HepG2 (cell line): ENCODE measurements around the gene PPIG. TPM values are rescaled to one million over a fixed set of nuclear protein-coding genes. Genes with fewer than 3 reads are reported as not detected.

ENCODE experiments used
- ATF3 ChIP-seq: sonication (generic); formaldehyde crosslinking; IDR thresholded peaks from 2 replicates; pipeline ENCODE4 v1.4.0; 2020; ENCODE audit warnings: missing genetic modification reagents
- EEA1 ChIP-seq: sonication (generic); formaldehyde crosslinking; IDR thresholded peaks from 2 replicates; pipeline ENCODE4 v1.5.1; 2020; ENCODE audit warnings: mild to moderate bottlenecking, missing genetic modification reagents, borderline replicate concordance
- FOXA3 ChIP-seq: IDR thresholded peaks from 2 replicates; pipeline ENCODE4 v1.6.1; 2016; ENCODE audit warnings: missing genetic modification reagents, missing compliant biosample characterization
- FOXK2 ChIP-seq: fragments of 450-650 bp; IDR thresholded peaks from 2 replicates; pipeline ENCODE4 v1.6.1; 2016
- HMG20A ChIP-seq: IDR thresholded peaks from 2 replicates; pipeline ENCODE4 v1.6.1; 2016; ENCODE audit warnings: borderline replicate concordance
- KAT2B ChIP-seq: fragments of 150-350 bp; IDR thresholded peaks from 2 replicates; pipeline ENCODE4 v1.6.1; 2014; ENCODE audit warnings: low read depth, low read length, borderline replicate concordance
- KDM2A ChIP-seq: sonication (generic); formaldehyde crosslinking; IDR thresholded peaks from 2 replicates; pipeline ENCODE4 v1.4.0; 2020; ENCODE audit warnings: low read depth, missing genetic modification reagents, borderline replicate concordance
- POGZ ChIP-seq: sonication (generic); formaldehyde crosslinking; IDR thresholded peaks from 2 replicates; pipeline ENCODE4 v1.4.0; 2020; ENCODE audit warnings: mild to moderate bottlenecking, missing genetic modification reagents
- SRSF1 ChIP-seq: fragments of 200-400 bp; formaldehyde crosslinking; optimal IDR thresholded peaks from 2 replicates; pipeline ENCODE3; 2017; ENCODE audit warnings: mild to moderate bottlenecking, low read depth, low read length, moderate library complexity
- TCF12 ChIP-seq, 2 experiments: fragments of 450-650 bp in 1 of 2; sonication (generic) in 1 of 2; formaldehyde crosslinking in 1 of 2; IDR thresholded peaks; 2 replicates each; pipeline versions ENCODE4 v1.6.1 to v1.8.0; 2017 to 2022; ENCODE audit warnings: antibody characterized with exemption in 1 of 2, mild to moderate bottlenecking in 1 of 2, missing genetic modification reagents in 1 of 2, moderate library complexity in 1 of 2
- TGIF2 ChIP-seq: IDR thresholded peaks from 2 replicates; pipeline ENCODE4 v1.6.1; 2016; ENCODE audit warnings: control low read depth, missing compliant biosample characterization
- ZGPAT ChIP-seq: IDR thresholded peaks from 2 replicates; pipeline ENCODE4 v1.6.1; 2016; ENCODE audit warnings: mild to moderate bottlenecking
- ZNF263 ChIP-seq: sonication (generic); formaldehyde crosslinking; IDR thresholded peaks from 2 replicates; pipeline ENCODE4 v1.4.0; 2020; ENCODE audit warnings: missing genetic modification reagents
- ZNF282 ChIP-seq: fragments of 450-650 bp; IDR thresholded peaks from 2 replicates; pipeline ENCODE4 v1.6.1; 2018; ENCODE audit not compliant: partially characterized antibody
- ZNF644 ChIP-seq: IDR thresholded peaks from 2 replicates; pipeline ENCODE4 v1.6.1; 2016; ENCODE audit warnings: low read depth
- ZNF772 ChIP-seq: sonication (generic); formaldehyde crosslinking; IDR thresholded peaks from 2 replicates; pipeline ENCODE4 v1.5.0; 2020; ENCODE audit warnings: mild to moderate bottlenecking, missing genetic modification reagents
- ZNF775 ChIP-seq: sonication (generic); formaldehyde crosslinking; IDR thresholded peaks from 2 replicates; pipeline ENCODE4 v1.4.0; 2020; ENCODE audit warnings: missing genetic modification reagents, mild to moderate bottlenecking, moderate library complexity, borderline replicate concordance
- ZNF883 ChIP-seq: sonication (generic); formaldehyde crosslinking; IDR thresholded peaks from 2 replicates; pipeline ENCODE4 v1.5.1; 2020; ENCODE audit warnings: mild to moderate bottlenecking, missing genetic modification reagents; ENCODE audit errors: not compliant biosample characterization
- polyA plus RNA-seq, 8 experiments: library from polyadenylated mRNA; depleted of rRNA in 3 of 8; stranded (reverse) in 7 of 8; unstranded in 1 of 8; fragments of >200 nt; fragmentation: Illumina TruSeq in 4 of 8; extraction: Trizol in 4 of 8; gene quantifications; 2 replicates each; pipeline versions ENCODE4 v1.2.1 to v1.2.3, GENCODE V29; 2011 to 2016; ENCODE audit warnings: low read depth in 4 of 8, missing spikeins in 1 of 8, mixed read lengths in 1 of 8; ENCODE audit not compliant: insufficient read depth in 1 of 8
- total RNA-seq, 5 experiments: library from RNA; depleted of rRNA; stranded (reverse); fragments of >200 nt; fragmentation: Illumina TruSeq; extraction: Trizol; gene quantifications; 2 replicates each; pipeline ENCODE4 v1.2.3, GENCODE V29; 2016; ENCODE audit warnings: low read depth in 1 of 5
- TF ChIP-seq, protein P1 (sequence below), 2 experiments: IDR thresholded peaks; 2 replicates each; pipeline ENCODE4 v1.6.1; 2011 to 2012; ENCODE audit warnings: low read length in 2 of 2, borderline replicate concordance in 1 of 2, low read depth in 1 of 2, mild to moderate bottlenecking in 1 of 2, moderate library complexity in 1 of 2
- TF ChIP-seq, protein P2 (sequence below): sonication (generic); formaldehyde crosslinking; IDR thresholded peaks from 2 replicates; pipeline ENCODE4 v1.5.1; 2020; ENCODE audit warnings: mild to moderate bottlenecking, missing genetic modification reagents, borderline replicate concordance
- TF ChIP-seq, protein P3 (sequence below): sonication (generic); formaldehyde crosslinking; conservative IDR thresholded peaks from 2 replicates; pipeline ENCODE4 v1.4.0; 2020; ENCODE audit warnings: missing genetic modification reagents

The PPIG gene
- total and polyA plus RNA-seq, 2 of the 13 experiments (the other 11 are each of a cell fraction or from before 2014, with no cell fraction given) = 31.3 to 81.0 TPM

- TF ChIP-seq, protein P1, sequence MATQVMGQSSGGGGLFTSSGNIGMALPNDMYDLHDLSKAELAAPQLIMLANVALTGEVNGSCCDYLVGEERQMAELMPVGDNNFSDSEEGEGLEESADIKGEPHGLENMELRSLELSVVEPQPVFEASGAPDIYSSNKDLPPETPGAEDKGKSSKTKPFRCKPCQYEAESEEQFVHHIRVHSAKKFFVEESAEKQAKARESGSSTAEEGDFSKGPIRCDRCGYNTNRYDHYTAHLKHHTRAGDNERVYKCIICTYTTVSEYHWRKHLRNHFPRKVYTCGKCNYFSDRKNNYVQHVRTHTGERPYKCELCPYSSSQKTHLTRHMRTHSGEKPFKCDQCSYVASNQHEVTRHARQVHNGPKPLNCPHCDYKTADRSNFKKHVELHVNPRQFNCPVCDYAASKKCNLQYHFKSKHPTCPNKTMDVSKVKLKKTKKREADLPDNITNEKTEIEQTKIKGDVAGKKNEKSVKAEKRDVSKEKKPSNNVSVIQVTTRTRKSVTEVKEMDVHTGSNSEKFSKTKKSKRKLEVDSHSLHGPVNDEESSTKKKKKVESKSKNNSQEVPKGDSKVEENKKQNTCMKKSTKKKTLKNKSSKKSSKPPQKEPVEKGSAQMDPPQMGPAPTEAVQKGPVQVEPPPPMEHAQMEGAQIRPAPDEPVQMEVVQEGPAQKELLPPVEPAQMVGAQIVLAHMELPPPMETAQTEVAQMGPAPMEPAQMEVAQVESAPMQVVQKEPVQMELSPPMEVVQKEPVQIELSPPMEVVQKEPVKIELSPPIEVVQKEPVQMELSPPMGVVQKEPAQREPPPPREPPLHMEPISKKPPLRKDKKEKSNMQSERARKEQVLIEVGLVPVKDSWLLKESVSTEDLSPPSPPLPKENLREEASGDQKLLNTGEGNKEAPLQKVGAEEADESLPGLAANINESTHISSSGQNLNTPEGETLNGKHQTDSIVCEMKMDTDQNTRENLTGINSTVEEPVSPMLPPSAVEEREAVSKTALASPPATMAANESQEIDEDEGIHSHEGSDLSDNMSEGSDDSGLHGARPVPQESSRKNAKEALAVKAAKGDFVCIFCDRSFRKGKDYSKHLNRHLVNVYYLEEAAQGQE (IDR thresholded peaks at IDR 0.05; ENCODE audit: borderline replicate concordance in 1 of 2, low read depth in 1 of 2, low read length in 2 of 2) = peak in 1 of 2 experiments; percentile 13; a peak in 1 of 4 replicates
- TF ChIP-seq ZNF775 = peak; percentile 85; the same call in 1 of the 2 replicates
- peak; percentile 55; the same call in 1 of the 2 replicates for TF ChIP-seq ZNF644 (CRISPR knock-in tag)
- peak; percentile 97 for TF ChIP-seq ZGPAT (CRISPR knock-in tag)
- peak; percentile 88 for TF ChIP-seq ATF3 (CRISPR knock-in tag)
- TF ChIP-seq KDM2A (CRISPR knock-in tag) = peak; percentile 92
- TF ChIP-seq ZNF772 = peak; percentile 87; the same call in 1 of the 2 replicates
- TF ChIP-seq, protein P2, sequence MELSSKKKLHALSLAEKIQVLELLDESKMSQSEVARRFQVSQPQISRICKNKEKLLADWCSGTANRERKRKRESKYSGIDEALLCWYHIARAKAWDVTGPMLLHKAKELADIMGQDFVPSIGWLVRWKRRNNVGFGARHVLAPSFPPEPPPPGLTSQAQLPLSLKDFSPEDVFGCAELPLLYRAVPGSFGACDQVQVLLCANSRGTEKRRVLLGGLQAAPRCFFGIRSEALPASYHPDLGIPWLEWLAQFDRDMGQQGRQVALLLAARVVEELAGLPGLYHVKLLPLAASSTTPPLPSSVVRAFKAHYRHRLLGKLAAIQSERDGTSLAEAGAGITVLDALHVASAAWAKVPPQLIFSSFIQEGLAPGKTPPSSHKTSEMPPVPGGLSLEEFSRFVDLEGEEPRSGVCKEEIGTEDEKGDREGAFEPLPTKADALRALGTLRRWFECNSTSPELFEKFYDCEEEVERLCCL = peak; percentile 85
- TF ChIP-seq ZNF282 = no peak
- TF ChIP-seq FOXA3 (CRISPR knock-in tag) = peak; percentile 61
- TF ChIP-seq TGIF2 (CRISPR knock-in tag) = peak; percentile 92
- peak; percentile 91 for TF ChIP-seq ZNF883 (CRISPR knock-in tag)
- peak; percentile 14; the same call in 1 of the 2 replicates for TF ChIP-seq ZNF263
- TF ChIP-seq, protein P3, sequence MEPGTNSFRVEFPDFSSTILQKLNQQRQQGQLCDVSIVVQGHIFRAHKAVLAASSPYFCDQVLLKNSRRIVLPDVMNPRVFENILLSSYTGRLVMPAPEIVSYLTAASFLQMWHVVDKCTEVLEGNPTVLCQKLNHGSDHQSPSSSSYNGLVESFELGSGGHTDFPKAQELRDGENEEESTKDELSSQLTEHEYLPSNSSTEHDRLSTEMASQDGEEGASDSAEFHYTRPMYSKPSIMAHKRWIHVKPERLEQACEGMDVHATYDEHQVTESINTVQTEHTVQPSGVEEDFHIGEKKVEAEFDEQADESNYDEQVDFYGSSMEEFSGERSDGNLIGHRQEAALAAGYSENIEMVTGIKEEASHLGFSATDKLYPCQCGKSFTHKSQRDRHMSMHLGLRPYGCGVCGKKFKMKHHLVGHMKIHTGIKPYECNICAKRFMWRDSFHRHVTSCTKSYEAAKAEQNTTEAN (CRISPR knock-in tag) = peak; percentile 12; the same call in 1 of the 2 replicates
- no peak for TF ChIP-seq HMG20A (CRISPR knock-in tag)
- TF ChIP-seq POGZ (CRISPR knock-in tag) = peak; percentile 100
- TF ChIP-seq TCF12 (IDR thresholded peaks at IDR 0.05) = no peak
- TF ChIP-seq TCF12 (CRISPR knock-in tag; IDR thresholded peaks at IDR 0.05) = peak; percentile 95; the same call in 1 of the 2 replicates
- no peak for TF ChIP-seq FOXK2
- no peak for TF ChIP-seq EEA1
- TF ChIP-seq SRSF1 = peak; percentile 99
- TF ChIP-seq KAT2B = no peak
These were observed at the start of gene PPIG (continued) for GRCh38 chr2:169584005-169584877.
